ENCODE data around the gene MEGF9.

MEGF9 gene

DNA sequence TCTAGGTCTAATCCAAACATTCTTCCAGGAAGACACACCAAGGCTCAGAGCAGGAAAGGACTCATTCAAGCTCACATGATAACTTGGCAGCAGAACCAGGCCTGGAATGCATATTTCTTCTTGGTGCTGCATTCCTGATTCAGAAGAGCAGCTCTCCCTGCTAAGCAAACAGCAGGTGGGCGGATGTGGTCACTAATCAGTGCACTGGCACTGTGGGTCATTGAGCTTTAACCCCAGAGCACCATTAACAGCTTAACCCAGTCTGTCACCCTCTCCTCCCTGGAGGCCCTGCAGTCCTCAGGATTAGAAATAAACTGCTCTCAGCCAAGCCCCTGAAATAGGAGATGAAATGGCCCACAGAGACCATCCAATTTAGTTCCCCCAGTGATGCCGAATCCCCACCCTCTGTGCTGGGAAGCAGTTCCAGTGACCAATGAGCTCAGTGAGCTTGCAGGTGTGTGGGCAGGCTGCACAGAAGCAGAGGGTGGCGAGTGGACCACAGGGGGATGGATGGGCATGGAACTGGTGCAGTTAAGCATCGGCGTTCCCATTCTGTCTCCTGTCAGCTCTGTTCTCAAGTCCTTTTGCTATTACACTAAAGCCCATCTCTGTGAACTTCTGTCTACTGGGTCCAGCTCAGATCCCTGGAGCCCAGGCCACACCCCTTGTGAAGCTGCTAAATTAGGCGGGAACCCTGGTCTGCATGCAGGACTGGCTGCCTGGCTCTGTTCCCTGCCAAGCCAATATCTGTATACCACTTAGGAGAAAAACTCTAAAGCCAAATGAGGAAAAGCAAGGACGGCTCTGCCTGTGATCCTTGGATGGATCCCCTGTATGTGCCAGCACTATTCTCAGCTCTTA, 16.6 kb upstream of the MEGF9 start:
- DNase-seq (ENCODE audit: low read depth in 2 of 2): no peak

DNA sequence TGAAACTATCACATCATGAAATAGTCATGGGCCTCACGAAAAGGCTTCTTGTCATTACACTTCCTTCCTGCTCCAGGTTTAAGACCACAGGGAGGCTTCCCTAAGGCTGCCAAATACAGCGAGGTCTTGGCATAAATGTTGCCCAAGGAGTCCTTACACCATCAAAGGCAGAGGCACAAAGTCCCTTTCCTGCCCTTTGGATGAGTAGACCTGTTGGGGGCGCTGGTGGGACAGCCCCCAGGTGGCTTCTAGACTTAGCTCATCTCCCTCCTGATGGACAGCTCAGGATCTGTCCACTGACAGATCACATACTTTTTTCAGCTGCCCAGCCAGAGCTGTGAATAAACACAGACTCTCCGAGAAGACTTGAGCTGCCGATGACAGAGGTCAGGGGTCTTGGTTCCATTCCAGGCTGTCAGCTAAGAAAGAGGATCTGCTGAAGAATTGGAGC, 15.5 kb upstream of the MEGF9 start:
- DNase-seq (ENCODE audit: low read depth in 2 of 2): no peak

DNA sequence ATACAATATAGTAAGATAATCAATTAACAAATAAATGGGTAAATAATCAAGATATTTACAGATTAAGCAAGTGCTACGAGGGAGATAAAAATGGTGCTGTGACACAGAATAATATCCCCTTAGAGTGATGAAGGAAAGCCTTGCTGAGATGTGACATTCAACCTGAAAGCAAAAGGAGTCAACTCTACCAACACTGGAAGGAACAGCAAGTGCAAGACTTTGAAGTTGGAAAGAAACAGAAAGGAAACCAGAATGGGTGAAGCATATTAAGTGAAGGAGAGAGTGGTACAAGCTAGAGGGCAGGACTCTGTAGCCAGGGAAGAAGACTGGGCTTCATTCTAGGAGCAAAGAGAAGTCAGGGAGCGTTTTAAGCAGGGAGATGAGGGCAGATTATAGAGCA, 12.2 kb upstream of the MEGF9 start:
- DNase-seq (ENCODE audit: low read depth in 2 of 2): no peak

DNA sequence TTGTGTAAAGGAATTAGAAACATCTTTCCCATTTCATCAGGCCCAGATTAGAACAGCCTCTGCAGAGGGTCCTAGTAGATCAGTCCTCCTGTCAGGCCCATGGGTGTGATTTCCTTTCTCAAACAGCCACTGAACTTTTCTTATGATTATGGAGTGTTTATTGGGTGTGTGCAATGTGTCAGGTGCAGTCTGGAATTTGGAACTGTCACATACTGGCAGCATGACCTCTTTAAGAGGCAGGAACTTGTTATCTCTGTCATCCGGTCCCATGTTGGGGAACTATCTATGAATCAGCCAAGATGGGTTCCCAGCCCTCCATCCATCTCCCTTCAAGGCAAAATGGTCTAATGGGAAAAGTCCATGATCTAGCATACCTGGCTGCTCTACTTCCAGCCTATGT, 11.6 kb upstream of the MEGF9 start:
- no peak for DNase-seq (ENCODE audit: low read depth in 2 of 2)

DNA sequence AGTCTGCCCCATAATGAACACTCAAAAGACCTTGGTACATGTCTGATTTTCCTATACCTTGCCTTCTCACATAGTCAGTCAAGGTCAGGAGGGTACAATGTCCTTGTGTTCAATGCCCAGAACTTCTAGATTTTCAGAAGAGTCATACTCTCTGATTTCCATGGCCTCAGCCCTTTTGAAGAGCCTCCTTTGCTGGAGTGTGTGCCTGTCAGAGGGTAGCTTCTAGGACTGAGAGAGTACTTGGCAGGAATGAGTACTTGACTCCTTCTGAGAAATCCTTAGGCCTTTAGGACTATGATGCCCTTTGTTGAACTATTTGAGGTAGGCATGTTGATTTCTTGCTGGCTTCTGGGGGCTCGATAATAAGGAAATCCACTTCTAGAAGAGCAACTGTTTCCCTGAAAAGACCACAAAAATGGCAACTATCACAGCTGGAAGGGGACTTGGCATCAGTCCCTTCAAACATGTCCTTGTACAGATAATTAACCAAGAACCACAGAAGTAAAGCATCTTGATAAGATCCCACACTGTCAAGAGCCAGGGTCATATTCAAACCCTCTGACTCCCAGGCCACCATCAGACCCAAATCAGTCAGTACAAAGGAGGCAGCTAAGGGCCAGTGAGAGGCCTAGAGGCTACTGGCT, 10.6 kb upstream of the MEGF9 start:
- DNase-seq (ENCODE audit: low read depth in 2 of 2): no peak

DNA sequence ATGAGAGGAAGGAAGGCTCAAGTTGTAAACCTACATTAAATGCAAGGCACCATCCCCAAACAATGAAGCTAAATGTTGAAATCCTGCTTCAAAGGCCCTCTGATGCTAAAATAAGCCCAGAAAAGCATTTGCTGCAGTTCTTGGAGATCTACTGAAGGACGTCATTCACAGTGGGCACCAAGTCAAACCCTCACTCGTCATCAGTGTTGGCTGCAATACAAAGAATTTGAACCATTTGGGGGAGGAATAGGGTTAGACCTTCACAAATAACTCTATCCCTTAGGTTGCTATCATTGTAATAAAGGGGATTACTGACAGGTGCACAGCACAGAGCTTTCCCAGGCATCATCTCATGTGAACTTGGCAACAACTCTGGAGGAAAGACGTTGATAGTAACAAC, 9.3 kb upstream of the MEGF9 start:
- no peak for DNase-seq (ENCODE audit: low read depth in 2 of 2)

DNA sequence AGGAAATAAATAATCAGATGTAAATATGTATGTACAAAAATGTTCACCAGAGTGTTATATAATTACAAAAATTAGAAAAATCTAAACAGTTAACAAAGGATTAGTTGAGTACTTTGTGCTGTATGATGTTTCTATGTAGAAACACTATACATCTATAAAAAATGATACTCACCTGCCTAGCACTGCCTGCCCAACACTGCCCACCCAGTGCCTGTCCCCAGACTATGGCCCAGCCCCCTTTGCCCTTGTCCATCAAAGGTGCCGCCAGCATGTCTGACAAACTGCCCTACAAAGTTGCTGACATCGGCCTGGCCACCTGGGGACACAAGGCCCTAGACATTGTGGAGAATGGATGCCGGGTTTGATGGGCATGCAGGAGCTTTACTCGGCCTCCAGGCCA, 6.1 kb upstream of the MEGF9 start:
- no peak for DNase-seq (ENCODE audit: low read depth in 2 of 2)

DNA sequence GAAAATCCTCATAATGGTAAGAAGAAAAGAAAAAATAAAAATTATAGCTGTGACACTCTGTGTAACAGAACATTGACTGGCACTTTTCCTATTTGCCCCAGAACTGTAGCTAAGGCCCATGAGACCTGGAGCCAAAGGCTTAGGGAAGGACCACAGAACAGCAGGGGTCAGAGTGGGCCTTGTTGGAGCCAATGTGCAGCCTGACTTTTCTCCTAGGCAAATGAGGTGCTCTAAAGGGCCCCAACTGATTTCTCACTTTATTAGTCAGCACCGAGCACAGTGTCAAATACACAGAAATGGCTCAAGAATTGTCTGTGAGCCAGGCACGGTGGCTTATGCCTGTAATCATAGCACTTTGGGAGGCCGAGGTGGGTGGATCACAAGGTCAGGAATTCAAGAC, 4.0 kb upstream of the MEGF9 start:
- no peak for DNase-seq (ENCODE audit: low read depth in 2 of 2)

DNA sequence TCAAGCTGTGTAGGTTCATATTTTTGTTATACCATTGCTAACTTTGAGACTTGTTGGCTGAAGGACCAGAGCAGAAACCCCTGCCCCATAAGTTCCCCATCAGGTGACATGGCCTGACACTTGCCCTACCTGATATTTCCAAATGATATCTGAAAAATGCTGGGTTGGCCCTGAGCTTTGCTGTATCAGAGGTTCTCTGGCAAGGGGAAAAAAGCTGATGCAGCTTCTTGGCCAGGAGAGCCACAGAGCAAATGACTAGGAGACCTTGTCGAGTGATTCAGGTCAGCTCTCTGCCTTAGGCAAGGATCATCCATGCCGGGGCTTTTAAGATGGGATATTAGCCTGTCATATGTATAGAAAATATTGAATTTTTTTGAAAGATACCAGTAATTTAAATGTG, 2.9 kb upstream of the MEGF9 start:
- no peak for DNase-seq (ENCODE audit: low read depth in 2 of 2)

DNA sequence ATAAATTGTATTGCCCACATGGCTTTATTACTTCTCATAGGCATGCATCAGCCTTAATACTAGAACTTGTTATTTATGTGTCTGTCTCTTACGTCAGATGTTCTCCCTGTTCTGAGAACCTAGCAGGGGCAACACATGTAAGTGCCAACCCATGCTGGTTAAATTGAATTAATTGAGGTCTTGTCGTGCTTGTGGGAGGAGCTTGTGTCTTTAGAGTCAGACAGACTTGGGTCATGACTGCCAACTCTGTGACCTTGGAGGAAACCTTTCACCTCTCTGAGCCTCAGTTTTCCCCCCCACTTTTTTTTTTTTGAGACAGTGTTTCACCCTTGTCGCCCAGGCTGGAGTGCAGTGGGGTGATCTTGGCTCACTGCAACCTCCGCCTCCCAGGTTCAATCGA, 2.2 kb upstream of the MEGF9 start:
- DNase-seq (ENCODE audit: low read depth in 2 of 2): no peak

DNA sequence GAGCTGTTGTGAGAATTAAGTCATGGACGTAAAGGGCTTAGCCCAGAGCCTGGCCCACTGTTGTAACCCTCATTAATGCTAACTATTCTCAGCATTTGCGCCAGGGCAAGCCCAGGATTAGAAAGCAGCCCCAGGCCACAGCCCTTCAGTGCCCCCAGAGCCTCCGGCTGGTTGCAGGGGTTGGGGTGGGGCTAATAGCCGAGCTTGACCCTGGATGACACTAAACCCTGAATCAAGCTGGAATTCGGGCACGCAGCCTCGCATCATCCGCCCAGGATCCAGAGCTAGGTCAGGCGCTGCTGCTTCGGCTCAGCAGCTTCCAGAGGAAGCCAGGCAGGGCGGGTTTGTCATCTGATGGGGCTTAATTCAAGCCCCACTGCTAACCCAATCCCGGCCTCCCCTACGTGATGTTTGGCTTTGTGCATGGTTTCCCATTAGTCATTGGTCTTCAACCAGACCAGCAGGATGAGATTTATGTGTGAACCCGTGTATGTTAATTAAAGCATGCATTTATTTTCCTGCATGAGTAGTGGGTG, 1.2 kb upstream of the MEGF9 start:
- no peak for DNase-seq (ENCODE audit: low read depth in 2 of 2)

DNA sequence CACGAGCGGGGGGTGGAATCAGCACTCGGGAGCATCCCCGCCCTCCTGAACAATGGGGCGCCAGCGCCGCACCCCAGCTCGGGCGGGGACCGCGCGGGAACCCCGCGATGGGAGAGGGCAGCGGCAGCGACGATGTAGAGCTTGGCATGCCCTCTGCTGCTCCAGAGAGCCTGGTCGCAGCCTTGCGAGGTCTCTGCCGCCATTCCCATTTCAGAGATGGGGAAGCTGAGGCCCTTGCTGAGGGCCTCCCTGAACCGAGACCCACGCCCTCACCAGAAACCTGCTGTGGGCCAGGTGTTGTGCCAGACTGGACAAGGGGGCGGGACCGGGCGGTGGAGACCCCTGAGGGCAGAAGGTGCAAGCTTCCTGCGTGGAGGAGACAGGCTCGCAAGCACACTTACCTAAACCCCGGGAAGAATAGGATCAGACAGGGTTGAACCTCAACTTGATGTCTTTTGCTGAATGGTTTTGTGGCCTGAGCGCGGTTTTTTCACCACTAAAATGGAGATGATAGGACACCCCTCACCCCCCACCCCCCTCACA, 647 bp upstream of the MEGF9 start:
- DNase-seq (ENCODE audit: low read depth in 2 of 2): no peak

DNA sequence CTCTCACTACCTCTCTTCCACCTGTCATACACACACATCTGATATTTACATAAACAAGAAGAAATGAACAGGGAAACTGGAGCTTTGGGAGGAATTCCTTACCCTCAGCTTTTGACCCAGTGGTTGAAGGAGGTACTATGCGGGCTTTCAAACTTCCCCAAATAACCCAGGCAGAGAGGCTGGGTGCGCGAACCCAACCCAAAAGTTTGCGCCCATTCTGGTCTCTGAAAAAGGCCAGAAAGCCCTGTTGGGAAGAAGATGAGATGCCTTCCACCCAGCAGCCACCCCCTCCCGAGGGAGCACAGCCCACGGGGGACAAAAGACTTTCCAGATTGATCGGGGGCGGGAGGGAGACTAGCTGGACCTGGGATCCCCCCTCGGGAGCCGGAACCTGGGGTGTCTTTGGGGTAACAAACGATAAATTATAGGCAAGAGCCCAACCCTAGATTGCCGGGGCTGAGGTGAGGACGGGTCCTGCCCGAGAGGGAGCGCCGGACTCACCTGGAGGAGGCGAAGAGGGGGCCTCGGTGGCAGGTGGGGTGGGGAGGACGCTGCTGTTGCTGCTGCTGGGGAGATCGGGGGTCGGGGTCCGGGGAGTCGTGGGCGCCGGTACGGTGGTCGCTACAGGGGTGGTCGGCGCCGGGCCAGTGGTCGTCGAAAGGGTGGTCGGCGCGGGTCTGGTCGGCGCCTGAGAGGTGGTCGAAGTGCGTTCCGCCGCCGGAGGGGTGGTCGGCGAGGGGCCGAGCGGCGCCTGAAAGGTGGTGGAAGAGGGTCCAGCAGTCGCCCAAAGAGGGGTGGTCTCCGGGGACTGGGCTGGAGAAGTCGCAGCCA, 798 bp downstream of the MEGF9 start:
- no peak for DNase-seq (ENCODE audit: low read depth in 2 of 2)

DNA sequence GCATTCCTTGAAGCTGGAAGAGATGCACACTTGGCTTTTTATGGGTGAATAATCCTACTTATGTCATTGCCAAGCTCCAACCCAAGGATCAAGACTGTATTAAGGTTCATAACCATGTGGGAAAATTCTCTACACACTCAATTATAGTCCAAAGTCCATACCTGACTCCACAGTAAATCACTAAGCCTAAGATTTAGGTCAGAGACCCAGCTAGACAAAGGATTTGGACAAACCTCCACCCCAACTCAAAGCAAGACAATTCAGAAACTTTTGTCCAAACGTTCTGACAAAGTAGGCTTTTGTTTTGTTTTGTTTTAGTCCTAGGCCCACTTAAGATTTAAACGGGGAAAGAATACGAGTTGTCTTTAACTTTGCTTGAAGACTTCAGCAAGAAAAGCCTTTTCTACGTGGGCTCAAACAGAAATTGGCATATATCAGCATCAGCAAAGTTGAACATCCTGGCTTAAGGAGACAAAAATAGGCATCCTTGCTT, 1.7 kb downstream of the MEGF9 start:
- DNase-seq (ENCODE audit: low read depth in 2 of 2): no peak

DNA sequence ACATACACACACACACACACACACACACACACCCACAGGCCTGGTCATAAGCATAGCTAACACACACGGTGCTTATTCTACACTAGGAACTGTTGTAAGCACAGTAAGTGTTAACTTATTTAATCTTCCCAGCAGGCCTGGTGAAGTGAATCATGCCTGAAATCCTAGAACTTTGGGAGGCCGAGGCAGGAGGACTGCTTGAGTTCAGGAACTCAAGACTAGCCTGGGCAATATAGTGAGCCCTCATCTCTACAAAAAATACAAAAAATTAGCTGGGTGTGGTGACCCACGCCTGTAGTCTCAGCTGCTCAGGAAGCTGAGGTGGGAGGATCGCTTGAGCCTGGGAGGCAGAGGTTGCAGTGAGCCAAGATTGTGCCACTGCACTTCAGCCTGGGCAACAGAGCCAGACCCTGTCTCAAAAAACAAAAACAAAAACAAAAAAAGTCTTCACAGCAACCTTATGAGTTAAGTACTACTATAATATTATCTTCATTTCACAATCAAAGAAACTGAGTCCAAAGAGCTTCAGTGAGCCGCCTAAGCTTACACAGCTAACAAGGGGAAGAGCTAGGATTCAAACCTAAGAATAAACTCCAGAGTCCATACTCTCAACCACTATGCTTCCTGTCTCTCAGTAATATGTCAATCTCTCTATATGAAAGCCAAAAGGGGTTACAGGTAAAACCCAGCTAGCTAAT, 2.3 kb downstream of the MEGF9 start:
- no peak for DNase-seq (ENCODE audit: low read depth in 2 of 2)

DNA sequence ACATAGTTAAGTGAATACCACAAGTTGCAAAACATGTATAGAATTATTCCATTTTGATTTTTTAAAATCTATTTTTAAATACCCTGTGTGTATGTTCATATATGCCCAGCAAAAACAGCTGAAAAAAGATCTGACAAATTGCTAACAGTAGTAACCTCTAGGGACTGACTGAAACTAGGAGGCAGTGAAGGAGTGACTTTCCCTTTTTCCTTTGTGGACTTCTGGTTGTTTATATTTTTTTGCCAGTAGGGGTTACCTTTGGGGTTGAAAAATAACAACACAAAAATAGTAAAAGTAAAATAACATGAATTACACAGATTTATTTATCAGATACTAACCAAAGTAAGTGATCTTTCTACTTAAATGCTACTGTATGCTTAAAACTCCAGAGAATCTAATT, 2.9 kb downstream of the MEGF9 start:
- DNase-seq (ENCODE audit: low read depth in 2 of 2): no peak

DNA sequence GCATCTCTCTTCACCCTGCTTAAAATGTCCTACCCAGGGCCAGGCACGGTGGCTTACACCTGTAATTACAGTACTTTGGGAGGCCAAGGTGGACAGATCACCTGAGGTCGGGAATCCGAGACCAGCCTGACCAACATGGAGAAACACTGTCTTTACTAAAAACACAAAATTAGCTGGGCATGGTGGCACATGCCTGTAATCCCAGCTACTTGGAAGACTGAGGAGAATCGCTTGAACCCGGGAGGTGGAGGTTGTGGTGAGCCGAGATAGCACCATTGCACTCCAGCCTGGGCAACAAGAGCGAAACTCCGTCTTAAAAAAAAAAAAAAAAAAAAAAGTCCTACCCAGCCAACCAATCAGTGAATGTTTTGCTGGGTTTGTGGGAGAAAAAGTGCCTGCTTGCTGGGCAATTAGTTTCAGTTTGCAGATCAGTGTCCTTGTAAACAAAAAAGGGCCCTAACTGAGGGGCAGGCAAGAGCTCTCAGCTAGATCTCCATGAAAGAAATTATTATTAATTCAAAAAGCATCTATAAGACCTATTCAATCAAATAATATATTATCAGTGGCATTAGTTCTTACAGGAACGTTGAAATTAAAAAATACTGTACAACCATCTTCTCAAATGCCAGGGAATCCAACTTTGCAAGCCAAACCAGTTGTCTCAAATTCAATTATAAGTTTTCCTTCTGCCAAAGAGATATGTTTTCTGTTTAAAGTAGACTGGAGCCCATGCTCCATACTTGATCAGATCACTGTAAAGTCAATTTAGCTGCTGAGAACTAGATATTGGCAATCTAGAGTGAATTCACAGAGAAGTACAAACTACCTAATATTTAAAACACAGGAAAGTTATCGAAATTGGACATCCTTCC, 3.9 kb downstream of the MEGF9 start:
- DNase-seq (ENCODE audit: low read depth in 2 of 2): no peak

DNA sequence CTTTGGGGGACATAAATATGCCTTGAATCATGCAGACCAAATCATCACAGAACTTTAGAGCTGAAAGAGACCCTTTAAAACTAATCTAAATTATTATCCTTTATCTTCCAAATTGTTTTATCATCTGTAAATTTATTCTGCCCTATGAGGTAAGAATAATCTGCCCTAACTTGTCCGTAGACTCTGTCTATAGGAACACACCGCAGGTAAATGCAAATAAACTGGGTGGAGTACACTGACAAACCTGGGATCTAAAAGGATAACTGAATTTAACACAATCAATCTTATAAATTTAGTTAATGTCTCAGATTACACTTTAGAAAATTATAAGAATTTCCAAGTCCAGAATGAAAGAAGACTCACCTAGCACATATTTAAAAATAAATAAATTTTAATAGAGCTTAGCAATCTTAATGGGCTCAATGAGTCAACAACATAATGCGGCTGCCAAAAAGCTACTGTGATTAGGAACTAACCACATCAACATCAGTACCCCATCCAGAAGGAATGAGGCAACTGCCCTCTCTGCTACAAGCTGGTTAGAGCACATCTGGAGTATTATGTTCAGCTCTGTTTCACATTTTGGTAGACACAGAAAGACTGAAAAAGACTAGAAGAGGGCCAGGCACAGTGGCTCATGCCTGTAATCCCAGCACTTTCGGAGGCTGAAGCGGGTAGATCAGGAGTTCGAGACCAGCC, 5.6 kb downstream of the MEGF9 start:
- DNase-seq (ENCODE audit: low read depth in 2 of 2): no peak

DNA sequence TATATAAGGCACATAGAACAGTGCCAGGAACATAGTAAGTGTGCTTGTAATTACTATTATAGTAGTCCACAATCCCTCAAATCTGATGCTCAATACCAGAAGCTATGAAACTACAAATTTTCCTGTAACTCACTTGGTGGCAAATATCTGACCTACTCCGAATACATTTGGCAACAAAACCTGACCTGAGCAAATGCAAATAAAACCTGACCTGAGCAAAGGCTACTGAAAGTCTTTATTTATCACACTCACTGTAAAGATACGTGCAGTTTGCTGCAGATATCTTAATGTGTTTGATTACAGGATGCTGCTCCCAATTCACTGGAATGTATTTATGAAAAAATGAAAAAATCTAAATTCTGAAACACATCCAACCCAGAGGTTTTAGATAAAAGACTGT, 7.1 kb downstream of the MEGF9 start:
- no peak for DNase-seq (ENCODE audit: low read depth in 2 of 2)

DNA sequence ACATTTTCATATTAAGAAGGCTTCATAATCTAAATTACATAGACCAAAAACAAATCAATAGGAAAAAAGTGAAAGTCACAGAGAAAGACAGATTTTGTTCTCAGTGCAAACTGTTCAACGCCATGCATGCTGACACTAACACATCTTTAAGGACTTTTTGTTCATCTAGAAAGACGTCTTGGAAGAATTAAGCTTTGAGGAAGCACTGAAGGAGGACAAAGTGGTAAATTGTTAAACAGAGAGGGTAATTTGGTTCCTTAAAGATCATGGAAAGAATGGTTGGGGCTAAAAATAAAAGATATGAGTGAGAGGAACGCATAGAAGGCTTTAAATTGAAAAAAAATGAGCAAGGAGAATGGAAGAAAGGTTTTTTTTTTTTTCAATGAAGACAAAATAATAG, 9.1 kb downstream of the MEGF9 start:
- no peak for DNase-seq (ENCODE audit: low read depth in 2 of 2)

Data from stimulated activated CD4-positive, alpha-beta T cell treated with anti-CD3 and anti-CD28 coated beads, Interleukin-4, amount 100 ng/mL, for 48 hours (primary cell).